Effector CD4-positive, alpha-beta T cell (primary cell): ENCODE measurements around the gene TRAPPC5.

Experiments
- DNase-seq: peaks from one replicate; pipeline ENCODE4 v3.0.0-alpha.2; 2020

TRAPPC5 gene

DNA sequence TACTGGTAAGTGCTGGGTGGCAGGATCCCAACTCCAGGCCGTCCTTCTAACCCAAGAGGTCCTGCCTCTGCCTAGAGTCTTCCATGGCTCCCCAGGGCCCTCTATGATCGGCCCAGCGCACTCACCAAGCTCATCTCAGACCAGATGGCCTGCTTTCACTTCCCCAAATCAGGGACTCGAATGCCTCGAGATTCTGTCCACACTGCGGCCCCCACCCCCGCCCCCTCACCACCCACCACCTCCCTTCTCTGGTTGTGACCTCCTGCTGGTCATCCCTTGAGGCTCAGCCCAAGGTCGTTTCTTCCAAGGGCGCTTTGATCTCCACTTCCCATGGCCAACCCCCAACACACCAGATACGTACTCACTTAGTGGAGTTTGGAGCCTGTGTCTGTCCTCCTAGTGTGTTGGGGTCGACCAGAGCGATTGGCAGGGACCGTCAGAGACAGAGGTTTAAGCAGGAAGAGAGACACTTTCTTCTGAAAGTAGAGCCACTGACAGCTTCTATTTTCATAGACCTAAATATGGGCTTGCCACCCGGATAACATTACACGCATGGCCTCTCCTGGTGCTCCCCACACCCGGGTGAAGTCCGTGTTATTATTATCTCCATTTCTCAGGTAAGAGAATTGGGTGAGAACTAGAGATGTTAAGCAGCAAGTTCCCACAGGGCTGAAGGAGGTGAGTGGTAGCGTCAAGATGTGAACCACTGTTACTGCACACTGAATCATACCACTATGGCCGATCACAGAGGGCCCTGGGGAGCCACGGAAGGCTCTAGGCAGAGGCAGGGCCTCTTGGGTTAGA, 21.2 kb downstream of the TRAPPC5 start, which contains the start of gene FCER2:
FCER2 (minus strand) TSS at position 478 of the 804 bp plus-strand sequence. CDS start 2,371 bp downstream, outside the sequence.
- DNase-seq = no peak

DNA sequence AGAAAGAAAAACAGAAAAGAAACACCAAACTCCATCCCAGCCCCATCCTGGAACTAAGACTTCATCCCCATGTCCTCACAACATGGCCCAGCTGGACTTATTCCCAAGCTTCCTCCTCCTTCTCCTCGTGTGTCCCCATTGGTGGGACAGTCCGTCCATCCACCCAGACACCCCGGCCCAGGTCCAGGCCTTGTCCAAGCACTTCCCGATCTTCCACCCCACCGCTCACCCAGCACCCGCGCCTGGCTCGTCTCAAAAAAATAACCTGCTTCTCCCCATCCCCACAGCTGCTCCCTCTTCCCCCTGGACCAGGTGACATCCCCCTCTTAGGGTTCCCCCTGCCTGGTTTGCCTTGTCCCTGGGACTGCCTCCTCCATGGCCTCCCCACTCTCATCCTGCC, 22.7 kb downstream of the TRAPPC5 start:
- DNase-seq = no peak

DNA sequence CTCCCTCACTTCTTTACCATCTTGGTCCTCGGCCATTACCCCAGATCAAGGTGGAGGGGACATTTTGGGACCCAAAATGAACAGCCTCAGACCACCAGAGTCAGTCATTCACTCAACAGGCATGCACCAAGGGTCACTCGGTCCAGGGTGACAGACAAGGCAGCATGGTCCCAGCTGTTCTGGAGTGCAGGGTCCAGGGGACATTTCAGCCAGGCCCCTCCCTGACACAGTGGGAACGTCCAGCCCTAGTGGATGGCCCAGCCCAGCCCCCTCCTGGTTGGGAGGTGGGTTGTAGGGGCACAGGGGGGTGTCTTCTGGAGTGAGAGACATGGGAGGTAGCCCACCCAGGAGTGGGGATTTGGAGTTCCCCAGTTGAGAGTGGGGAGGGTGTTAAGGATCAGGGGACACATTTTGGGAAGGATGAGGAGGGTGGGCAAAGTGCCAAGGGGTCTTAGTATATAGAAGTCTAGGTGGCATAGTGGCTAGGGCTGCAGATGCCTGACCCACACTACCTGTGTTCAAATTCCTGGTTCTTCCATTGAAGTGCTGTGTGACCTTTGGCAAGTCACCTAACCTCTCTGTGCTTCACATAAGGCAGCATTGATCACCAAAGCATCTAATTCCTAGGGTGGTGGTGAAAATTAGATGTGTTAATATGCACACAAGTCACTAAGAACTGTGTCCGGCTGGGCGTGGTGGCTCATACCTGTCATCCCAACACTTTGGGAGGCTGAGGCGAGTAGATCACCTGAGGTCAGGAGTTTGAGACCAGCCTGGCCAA, 23.8 kb downstream of the TRAPPC5 start:
- DNase-seq = no peak

DNA sequence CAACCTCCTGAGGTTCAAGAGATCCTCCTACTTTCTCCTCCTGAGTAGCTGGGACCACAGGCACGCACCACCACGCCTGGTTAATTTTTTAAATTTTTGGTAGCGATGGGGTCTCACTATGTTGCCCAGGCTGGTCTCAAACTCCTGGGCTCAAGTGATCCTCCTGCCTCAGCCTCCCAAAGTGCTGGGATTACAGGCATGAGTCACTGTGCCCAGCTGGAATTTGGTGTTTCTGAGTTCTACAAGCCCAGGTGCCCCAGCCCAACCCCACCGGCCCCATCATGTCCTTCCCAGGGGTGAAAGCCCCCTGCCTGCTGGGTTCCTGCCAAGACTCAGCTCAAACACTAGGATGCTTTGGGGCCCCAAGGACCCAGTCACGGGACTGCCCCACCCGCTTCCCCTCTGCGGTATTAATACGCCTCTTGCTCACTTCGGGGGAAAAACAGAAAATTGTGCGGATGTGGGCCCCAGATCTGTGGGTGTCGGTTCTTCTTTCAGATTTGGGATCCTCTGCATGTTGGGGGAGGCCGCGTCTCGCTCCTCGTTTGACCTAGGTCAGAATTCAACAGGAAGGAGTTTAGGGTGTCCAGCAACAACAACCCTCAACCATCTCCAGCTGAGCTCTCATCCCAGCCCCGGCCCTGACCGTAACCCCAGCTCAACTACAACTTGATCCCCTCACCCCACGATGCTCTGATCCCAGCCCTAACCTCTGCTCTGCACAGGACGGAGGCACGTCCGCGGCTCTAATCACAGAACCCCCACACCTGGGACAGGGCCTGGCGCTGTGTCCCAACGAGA, 25.0 kb downstream of the TRAPPC5 start:
- DNase-seq = peak; percentile 60

DNA sequence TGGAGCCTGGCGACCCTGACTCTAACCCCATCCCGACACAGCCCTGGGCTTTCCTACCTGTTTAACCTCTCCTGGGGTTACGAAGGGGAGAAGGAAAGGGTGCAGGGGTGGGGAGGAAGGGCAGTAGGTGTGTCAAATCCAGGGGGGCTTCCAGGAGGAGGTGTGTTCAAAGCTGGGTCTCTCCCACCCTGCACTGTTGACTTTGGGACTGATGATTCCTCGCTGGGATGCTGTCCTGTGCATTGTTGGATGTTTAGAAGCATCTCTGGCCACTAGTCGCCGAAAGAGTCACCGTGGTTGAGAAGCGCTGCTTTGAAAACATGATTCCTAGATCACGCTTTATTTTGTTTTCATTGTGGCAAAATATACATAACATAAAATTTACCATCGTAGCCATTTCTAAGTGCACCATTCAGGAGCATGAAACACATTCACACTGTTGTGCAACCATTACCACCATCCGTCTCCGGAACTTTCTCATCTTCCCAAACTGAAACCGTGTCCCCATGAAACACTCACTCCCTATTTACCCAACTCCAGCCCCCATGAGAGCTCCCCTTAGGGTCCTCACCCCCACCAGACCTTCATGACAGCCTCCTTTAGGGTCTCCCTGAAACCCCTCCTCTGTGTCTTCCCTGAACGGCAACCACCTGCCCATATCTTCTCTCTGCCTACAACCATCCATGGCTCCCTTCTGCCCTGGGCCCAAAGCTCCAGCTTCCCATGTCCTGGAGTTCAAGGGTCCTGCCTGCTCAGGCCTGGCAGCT, 25.7 kb downstream of the TRAPPC5 start:
- DNase-seq = no peak

DNA sequence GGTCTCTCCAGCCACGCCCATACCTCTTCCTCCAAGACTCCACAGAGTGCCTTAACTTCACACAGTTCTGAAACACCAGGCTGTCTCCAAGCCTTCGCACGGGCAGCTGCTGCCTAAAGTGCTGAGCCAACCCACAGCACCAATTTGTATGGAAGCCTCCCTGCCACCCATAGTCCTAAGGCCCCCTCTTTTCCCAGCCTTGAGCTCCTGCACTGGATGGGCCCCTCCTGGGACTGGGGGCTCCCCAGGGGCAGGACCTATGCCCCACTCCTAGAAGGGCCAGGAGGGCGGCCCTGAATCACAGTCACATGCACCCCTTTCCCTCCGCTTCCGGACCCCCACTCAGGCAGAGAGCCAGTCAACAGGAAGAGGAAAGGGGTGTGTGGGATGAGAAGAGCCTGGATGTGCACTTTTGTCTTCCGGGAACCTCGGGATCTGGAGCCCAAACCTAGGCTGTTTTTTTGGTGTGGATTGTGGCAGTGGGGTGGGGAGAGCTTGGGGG, 26.4 kb downstream of the TRAPPC5 start:
- DNase-seq = no peak

DNA sequence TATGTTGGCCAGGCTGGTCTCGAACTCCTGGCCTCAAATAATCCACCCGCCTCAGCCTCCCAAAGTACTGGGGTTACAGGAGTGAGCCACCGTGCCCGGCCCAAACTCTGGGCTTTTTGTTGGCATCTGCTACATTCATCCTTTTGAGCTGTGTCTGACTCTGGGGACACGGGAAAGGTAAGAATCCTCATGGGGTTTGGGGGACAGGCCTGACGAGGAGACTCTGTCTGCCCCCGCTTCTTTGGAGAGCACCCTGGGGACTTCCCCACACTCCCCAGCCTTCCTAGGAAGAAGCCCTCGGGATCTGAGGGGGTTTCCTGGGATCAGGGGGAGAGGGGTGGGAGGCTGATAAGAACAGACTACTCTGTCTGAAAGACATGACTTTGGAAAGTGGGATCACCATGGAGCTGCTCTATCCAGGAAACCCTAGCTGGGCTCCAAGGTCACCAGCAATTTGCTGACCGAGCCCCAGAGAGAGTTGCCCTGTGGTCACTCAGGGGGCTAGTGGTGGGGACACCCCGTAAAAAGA, 29.4 kb downstream of the TRAPPC5 start:
- no peak for DNase-seq

DNA sequence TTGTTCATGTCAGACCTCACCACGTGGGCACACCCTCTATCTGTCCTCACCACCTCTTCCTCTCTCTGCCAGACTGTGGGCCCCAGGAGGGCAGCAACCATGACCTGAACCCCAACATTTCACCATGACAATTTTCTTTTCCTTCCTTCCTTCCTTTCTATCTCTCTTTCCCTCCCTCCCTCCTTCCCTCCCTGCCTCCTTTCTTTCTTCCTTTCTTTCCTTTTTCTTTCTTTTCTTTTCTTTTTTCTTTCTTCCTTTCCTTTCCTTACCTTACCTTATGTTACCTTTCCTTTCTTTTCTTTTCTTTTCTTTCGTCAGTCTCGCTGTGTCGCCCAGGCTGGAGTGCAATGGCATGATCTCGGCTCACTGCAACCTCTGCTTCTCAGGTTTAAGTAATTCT, 30.0 kb downstream of the TRAPPC5 start:
- DNase-seq = no peak

DNA sequence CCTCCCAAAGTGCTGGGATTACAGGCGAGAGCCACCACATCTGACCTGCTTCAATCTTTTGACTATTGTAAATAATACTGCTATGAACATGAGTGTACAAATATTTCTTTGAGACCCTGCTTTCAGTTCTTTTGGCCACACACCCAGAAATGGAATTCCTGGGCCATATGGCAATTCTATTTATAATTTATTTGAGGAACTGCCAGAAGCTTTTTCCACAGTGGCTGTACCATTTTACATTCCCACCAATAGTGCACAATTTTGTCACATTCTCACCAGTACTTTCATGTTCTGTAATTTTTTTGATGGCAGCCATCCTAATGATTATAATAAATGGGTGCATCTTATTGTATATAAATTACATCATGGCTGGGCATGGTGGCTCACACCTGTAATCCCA, 35.0 kb downstream of the TRAPPC5 start:
- DNase-seq = no peak

DNA sequence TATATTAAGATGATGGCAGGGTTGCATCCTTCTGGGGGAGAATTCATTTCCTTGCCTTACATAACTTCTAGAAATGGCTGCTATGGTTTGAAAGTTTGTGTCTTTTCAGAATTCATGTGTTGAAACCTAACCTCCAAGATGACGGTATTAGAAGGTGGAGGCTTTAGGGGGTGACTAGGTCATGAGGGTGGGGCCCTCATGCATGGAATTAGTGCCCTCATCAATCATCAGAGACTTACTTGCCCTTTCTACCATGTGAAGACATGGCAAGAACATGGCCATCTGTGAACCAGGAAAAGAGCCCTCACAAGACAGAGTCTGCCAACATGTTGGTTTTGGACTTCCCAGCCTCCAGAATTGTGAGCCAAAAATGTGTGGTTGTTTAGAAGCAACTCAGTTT, 36.1 kb downstream of the TRAPPC5 start:
- DNase-seq = no peak

DNA sequence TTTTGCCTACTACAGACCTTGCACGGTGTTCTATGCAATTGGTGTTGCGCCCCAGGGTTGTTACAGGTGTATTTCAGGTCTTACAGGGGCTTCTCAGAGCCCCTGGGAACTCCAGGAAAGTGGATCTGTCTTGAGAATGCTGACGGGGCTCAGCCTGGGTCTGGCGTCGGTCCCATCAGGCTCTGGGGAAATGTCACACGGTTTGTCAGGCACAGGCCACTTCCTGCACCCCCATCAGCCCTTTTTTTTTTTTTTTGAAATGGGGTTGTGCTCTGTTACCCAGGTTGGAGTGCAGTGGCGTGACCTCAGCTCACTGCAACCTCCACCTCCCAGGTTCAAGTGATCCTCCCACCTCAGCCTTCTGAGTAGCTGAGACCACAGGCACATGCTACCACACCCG, 38.0 kb downstream of the TRAPPC5 start:
- no peak for DNase-seq

DNA sequence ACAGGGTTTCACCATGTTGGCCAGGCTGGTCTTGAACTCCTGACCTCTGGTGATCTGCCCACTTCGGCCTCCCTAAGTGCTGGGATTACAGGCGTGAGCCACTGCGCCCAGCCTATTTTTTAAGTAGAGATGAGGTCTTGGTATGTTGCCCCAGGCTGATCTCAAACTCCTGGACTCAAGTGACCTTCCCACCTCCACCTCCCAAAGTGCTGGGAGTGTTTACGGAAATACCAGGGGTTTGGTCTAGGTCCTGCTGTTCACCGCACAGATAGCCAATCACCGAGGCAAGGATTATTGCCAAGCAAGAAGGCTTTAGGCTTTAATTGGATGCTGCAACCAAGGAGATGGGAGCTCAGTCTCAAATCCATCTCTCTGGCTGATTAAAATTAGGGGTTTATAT, 39.7 kb downstream of the TRAPPC5 start:
- no peak for DNase-seq

DNA sequence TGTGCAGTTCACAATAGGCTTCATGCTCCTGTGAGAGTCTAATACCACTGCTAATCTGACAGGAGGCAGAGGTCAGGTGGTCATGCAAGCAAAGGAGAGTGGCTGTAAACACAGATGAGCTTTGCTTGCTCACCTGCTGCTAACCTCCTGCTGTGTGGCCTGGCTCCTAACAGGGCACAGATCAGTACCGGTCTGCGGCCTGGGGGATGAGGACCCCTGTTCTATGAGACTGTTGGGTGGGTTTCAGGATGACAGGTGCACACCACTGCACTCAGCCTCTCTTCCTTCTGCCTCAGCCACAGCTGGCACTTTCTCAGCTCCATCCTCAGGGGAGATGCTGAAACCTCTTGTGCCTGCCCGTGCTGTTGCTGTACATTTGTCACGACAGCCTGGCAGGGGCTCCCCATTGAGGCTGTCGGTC, 41.6 kb downstream of the TRAPPC5 start:
- no peak for DNase-seq

DNA sequence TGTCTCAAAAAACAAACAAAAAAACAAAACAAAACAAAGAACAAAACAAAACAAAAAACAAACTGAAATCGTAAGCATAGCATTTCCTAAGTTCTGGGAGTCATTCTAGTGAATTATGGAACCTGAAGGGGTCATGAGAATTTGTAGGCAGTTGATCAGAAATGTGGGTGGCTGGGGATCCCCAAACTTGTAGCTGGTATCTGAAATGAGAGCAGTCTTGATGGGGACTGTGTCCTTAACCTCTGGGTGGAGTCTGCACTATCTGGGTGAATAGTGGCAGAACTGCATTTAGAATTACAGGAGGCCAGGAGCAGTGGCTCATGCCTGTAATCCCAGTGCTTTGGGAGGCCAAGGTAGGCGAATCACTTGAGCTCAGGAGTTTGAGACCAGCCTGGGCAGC, 45.2 kb downstream of the TRAPPC5 start:
- DNase-seq = no peak

DNA sequence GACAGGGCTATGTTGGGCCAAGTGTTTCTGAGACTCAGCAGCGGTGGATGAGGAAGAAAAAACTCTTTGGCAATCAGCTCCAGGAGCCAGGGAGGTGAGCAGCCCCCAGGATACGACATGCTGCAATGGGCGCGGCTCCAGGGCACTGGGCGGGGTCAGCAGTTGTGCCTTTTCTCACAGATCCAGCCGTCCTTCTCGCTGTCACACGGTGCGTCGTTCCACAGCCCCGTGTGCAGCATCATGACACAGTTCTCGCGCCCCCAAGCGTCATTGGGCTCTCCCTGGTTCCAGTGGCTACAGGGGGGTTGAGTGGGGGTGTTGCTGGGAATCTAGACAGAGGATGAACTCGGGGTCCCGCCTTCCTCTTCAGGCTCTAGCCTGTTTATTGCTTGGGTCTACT, 48.6 kb downstream of the TRAPPC5 start:
- DNase-seq = no peak

DNA sequence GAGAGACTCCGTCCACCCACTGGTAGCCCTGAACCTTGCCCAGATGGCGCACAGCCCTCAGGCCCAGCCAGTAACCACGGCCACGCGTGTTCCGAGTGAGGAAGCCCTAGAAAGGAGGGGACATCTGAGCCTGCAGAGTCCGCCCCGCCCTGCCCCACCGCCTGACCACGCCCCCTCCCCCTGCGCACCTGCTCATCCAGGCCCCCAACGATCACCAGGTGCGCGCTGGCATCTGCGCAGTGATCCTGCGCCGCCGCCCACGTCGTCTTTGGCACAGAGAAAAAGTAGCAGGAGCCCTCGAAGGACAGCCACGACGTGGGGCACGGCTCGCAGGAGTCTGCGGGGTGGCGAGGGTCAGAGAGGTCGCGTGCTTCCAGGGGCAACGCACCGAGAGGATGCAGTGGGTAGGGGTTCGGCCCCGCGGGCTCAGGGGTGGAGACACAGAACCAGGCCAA, 49.2 kb downstream of the TRAPPC5 start:
- no peak for DNase-seq

DNA sequence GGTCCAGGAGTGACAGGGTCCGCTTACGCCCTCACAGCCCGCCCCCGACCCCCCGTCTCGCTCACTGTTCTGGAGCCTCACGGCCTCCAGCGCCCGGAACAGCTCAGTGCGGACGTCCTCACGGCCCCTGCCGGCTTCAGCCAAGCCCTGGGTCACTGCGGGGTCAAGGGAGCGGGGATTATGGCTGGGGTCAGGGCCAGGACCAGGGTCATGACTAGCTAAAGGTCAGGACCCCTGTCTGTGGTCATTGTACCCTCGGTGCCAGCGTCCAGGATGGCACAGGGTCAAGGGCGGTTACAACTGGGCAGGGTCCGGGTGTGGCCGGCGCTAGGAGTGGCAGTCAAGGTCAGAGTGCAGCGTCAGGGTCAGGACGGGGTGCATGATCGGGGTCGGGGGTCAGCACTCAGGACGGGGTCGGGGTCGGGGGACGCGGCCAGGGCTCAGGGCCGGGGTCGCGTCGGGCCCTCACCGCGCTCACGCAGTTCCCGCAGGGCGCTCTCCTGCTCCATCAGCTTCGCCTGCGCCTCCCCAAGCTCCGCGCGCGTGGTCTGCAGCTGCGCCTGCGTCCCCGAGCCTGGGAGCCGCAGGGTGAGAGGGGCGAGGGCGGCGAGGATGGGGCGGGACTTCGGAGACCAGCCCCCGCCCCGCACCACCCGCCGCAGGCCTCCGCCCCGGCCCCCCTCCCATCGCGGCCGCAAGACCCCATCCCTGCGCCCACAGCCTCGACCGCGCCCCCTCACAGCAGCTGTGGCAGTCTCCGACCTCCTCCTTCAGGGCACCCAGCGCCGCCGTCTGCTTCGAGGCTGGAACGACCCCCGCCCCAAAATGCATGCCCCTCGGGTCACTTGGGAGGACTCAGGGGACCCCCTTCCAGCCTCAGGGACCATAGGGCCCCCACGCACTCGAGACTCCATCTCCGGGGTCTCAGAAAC, 49.9 kb downstream of the TRAPPC5 start:
- DNase-seq = no peak

DNA sequence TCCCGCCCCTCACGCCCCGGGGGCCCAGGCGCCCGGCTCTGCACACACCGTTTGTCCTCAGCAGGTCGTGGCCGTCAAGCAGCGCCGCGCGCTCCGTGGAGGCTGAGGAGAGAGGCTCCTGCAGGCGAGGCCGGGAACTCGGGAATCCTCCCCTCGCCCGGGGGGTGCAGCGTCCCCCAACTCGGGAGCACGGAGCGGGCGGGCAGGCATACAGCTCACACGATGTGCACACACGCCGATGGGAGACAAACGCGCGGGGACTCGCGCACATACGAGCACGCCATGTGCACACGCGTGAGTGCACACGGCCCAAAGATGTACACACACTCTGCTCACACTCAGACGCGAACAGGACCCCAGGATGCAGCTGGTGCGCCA, 50.6 kb downstream of the TRAPPC5 start:
- DNase-seq = no peak

DNA sequence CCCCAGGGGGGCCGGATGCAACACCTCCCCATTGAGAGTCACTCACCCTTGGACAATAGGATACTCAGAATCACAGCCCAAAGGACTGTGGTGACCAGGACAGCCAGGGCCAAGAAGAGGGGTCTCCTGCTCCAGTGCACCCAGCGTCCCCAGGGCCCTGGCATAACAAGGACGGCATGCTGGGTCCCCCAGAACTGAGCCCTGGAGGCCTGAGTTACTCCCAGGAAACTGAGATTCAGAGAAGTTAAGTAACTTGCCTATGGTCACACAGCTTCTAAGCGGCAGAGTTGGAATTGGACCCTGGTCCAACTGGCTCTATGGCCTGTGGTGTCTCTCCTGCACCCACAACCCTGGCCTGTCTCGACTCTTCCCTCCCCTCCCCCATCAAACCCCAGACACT, 51.0 kb downstream of the TRAPPC5 start:
- DNase-seq = no peak

DNA sequence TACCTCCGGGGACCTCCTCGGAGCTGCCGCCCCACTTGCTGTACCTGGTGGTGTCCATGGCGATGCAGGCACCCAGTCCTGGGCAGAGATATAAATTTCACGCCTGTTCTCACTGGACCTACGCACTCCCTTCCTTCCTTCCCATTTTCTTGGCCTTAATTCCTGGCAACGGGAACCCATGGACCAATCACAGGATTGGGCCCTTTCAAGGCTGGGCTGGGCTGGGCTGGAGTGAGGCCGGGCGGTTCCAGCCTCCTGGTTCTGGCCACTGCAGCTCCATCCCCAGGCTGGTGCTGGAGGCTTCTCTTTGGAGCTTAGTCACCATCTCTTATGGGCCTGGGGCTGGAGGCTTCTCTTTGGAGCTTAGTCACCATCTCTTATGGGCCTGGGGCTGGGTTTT, 51.4 kb downstream of the TRAPPC5 start, which contains the start of gene CLEC4G:
CLEC4G (minus strand) TSS at position 66 of the 400 bp plus-strand sequence; CDS start at position 58, 8 bp downstream.
- DNase-seq = no peak

DNA sequence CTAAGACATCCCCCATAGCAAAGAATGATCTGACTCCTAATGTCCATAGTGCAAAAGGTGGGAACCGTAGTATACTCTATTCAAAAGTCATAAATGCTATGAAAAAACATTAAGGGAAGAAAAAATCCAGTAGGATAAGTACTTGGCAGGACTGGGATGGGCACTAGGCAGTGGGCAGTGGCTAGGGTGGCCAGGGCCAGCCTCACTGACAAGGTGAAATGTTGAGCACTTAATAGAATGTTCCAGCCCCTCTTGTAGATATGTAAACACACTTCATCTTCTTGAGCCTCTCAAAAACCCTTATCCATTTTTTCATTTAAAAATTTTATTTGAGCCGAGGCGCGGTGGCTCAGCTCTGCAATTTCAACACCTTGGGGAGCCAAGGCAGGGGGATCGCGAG, 52.7 kb downstream of the TRAPPC5 start:
- DNase-seq = no peak
